NOMO-1 treated with dmso at 0.1 percent for 144 hours (cell line): ENCODE measurements around the gene TRH.
"Not testable (repeated sequence)": the region's sequence is repeated elsewhere in the genome, so short reads cannot be mapped to it uniquely, and the experiment has no call there.

Experiments used
- DNase-seq: peaks from one replicate; lab custom pipeline; 2025; ENCODE audit not compliant: unreplicated experiment; lab: John Stamatoyannopoulos, UW

TRH gene

GRCh38 chr3:129962600-129962999 lies 11.9 kb upstream of the TRH start:
- DNase-seq, result no peak

GRCh38 chr3:129965937-129966336 lies 8.6 kb upstream of the TRH start:
- no peak for DNase-seq

DNA sequence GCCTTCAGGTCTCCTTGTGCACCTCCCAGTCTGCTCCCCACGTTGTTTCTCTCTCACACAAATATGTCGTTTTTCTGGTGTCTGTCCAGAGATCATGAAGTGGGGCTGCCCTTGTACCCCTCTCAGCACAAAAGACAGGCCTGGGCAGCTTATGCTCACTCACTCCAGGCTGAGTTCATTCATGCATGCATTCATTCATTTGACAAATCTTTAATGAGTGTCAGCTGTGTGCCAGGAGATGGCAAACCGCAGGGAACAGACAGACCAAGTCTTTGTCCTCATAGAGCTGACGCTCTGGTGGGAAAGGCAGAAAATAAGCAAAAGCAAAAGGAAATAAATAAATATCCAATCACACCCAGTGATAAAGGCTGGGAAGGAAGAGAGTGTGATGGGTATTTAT lies 7.6 kb upstream of the TRH start:
- DNase-seq, result no peak

DNA sequence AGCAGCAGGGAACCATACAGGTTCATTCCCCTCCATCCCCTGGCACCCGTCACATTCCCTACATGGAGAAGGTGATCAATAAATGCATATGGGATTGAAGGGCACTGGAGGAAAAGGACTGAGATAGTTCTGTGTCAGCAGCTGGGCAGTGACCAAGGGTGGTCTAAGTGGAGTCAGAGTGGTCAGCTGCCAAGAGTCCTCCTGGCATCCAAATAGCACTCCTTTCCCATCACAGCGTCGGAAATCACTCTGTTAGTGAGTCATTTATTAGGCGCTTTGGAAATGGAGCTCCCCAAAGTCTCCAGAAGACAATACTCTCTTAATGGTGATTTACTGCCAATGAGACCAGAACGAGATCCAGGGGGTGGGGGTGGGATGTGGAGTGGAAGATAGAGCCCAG lies 6.8 kb upstream of the TRH start:
- no peak for DNase-seq

DNA sequence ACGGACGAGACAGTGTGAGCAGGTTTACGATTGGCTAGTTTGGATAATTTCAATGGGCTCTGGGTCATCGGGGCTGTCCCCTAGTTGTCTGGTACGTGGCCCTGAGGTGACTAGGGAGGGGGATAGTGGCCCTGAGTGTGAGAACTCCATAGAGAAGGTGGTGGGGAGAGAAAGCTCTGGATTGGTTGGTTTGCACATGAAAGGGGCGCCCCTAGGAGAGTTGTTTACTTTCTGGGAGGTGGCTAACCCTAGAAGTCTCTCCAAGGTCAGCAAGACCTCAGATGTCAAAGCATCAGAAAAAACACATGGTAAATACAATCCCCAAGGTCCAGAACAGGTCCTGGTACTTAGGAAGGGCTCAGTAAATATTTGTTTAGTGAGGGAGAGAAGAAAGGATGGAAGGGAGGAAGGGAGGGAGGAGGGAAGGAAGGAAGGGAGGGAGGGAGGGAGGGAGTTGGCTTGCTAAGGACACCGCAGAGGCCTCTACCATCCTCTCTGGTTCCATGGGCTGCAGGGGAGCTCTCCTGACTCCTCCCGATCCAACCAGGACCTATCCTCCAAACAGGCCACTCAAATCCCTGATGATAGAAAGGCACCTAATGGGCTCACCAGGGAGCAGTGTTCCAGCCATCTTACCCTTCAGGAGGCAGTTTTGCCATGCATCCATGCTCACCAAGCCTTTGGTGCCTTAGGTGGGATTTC lies 3.0 kb upstream of the TRH start:
- DNase-seq, result no peak

DNA sequence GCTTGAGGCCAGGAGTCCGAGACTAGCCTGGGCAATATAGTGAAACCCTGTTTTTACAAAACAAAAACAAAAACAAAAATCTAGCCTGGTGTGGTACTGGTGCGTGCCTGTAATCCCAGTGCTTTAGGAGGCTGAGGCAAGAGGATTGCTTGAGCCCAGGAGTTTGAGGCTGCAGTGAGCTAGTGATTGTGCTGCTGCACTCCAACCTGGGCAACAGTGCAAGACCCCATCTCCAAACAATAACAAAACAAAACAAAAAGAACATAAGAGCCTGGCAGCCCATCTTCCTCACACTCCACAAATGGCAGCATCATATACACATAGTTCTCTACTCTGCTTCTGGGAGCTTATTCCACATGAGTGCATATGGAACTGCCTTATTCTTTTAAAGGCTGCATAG lies 2.2 kb upstream of the TRH start:
- DNase-seq, result no peak

DNA sequence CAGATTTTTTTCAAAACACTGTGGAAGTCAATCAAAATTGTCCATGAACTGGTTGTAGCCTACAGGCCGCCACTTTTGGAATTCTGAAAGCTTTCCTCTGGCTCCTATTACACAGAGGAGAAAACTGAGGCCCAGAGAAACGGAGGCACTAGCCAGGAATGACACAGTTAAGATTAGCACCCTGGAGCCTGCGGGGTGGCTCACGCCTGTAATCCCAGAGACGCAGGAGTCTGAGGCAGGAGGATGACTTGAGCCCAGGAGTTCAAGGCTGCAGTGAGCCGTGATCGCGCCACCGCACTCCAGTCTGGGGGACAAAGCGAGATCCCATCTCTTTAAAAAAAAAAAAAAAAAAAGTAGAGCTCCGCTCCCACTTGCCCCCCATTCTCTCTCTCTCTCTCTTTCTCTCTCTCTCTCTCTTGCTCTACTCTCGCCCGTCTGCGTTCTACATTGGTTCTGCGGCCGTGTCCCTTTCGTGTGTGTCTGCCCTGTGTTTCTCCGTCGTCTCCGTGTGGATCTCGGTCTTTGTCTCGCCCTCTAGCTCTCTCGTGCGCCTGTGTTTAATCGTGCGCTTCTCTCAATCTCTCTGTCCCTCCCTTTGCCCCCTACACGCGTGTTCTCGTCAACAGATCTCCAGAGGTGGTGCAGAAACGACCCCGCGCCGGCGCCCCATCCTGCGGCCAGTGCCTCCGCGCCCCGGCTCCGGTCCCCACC lies 512 bp upstream of the TRH start:
- no peak for DNase-seq

DNA sequence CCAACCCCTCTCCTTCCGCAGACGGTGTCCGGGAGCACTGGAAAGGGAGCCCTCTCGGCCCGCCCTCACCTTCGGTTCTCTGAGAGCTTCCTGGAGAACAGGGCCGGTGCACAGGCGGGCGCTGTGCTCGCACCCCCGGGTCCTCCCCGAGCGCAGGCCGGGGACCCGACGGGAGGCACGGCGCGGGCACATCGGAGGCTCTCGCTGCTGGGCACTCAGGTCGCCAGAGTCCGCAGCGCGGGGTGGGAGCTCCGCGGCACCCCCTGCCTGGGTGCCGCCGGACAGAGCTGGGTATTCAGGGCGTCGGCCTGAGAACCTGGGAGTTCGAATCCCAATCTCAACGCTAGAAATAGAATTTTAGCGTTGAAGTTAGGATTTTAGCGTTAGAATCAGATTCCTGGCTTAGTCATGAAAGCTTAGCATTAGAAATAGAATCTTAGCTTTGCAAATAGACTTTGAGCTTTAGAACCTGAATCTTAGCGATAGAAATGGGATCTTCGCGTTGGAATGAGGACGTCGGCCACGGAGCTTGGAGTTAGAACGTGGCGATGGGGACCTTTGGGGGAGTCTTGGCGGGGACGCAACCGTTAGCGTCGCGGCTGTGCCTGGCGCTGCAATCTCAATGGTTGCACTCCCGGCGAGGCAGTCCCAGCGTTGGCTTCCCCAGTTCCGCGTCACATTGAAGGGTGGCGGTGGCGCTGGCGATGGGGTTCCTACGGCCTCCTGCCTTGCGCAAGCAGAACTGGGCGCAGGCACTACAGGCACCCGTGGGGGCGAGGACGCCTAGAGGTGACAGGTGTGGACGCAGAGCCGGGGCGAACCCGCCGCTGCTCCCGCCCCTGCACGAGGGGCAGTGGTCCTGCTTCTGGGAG lies 549 bp downstream of the TRH start:
- DNase-seq, result peak; percentile 30

GRCh38 chr3:129975705-129976048 lies 1.2 kb downstream of the TRH start:
- no peak for DNase-seq

- no peak for DNase-seq
Measured at GRCh38 chr3:129976286-129976685, 1.8 kb downstream of the TRH start.

GRCh38 chr3:129978123-129978522 lies 3.6 kb downstream of the TRH start:
- DNase-seq, result no peak

GRCh38 chr3:129979905-129980304 lies 5.4 kb downstream of the TRH start:
- DNase-seq, result no peak

DNA sequence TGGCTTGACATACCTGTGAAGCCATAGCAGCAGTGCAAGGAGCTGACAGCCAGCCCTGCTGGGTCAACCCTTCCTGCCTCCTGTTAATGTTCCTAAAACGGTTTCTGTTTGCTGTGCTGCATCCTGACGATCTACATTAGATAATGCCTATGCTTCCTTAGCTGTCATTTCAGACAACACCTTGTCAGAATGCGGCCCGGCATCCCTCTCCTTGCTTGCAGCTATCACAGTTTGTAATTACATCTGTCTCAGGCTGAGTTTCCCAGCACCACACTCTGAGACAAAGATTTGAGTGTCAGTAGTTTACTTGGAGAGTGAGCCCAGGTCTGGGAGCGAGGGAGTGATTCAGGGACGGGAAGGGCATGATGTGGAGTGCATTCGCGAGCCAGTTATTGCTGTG lies 9.0 kb downstream of the TRH start:
- no peak for DNase-seq

- DNase-seq, result no peak
Measured at GRCh38 chr3:129984125-129984524, 9.6 kb downstream of the TRH start.

- DNase-seq, result no peak
Measured at GRCh38 chr3:129985113-129985512, 10.6 kb downstream of the TRH start.

GRCh38 chr3:129988429-129988828 lies 13.9 kb downstream of the TRH start:
- no peak for DNase-seq

DNA sequence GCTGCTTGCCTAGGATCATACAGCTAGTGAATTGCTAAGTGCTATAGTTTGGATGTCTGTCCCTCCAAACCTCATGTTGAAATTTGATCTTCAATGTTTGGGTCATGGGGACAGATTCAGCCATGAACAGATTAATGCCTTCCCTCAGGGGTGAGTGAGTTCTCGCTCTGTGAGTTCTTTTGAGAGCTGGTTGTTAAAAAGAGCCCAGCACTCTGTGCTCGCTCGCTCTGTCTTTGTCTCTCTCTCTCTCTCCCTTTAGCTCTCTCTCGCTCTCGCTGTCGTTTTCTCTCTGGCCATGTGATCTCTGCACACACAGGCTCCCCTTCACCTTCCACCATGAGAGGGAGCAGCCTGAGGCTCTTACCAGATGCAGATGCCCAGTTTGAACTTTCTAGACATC lies 14.9 kb downstream of the TRH start:
- no peak for DNase-seq

GRCh38 chr3:129992781-129993180 lies 18.3 kb downstream of the TRH start:
- no peak for DNase-seq

GRCh38 chr3:129994883-129995559 lies 20.5 kb downstream of the TRH start:
- DNase-seq, result no peak

DNA sequence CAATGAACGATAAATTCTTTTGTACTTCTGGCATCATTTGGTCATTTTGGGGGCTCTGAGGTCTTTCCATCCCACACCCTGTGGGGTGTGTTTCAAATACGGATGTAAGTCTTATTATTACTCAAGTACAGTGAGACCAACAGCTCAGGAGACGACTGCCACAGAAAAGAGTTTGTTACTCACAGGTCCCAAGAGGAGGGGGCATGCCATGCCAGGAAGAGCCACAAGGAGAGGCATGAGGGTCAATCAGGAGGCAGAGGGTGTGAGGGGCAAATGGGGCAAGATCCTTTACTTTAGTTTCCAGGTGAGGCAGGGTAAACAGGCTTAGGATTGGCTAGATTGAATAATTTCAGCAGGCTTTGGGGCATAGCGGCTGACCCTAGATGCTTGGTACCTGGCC lies 21.6 kb downstream of the TRH start:
- DNase-seq, result no peak

GRCh38 chr3:129999176-129999575 lies 24.7 kb downstream of the TRH start:
- DNase-seq, result not testable (repeated sequence)
